ENCODE results near the gene CCDC47. TPM values are rescaled to one million over a fixed set of nuclear protein-coding genes. Genes with fewer than 3 reads are reported as not detected.

CCDC47 gene
- polyA plus RNA-seq, 3 donors: 15.2 to 56.4 (median 43.0) TPM

DNA sequence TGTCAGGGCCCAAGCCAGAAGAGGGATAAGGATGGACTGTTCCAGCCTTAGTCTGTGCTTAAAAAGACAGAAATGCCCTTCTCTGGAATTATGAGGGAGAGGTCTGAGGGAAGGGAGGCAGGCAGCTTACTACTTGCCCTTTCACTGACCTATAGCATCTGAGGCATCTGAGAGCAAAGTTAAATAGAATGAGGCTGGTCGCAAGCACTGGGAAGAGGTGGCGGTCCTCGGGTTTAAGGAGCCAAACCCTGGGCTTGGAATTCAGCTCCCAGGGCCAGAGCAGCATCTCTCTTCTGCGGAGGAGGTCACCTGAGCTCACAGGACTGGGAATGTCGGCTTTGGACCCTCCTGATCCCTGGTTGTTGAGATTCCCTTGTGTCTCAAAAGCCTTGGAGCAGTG is 70.4 kb downstream of the CCDC47 start:
- Histone ChIP-seq H3K36me3 (replicated peaks in 1 of 2; ENCODE audit: control insufficient read depth in 1 of 2, insufficient read depth in 2 of 2, low read length in 2 of 2) (peaks cover 21 to 45% of the 10 kb centered on the region in 2 donors), H4K20me1 (ENCODE audit: insufficient read depth, low read length) (peaks cover 62% of the 10 kb centered on the region), H3K4me1 (ENCODE audit: control insufficient read depth in 1 of 2, insufficient read depth in 2 of 2, low read length in 2 of 2) (peaks cover 38 to 50% of the 10 kb centered on the region in 2 donors), H3K27me3 (ENCODE audit: control insufficient read depth in 2 of 2, insufficient read depth in 2 of 2, low read length in 2 of 2) (no peaks in the 10 kb centered on the region), H3K9me3 (replicated peaks in 1 of 2; ENCODE audit: control insufficient read depth in 1 of 2, insufficient read depth in 1 of 2, low read length in 2 of 2) (no peaks in the 10 kb centered on the region), H3K4me3 (replicated peaks in 1 of 3; ENCODE audit: low read depth in 2 of 3, low read length in 3 of 3) (peak overlapping the region in 1 of 3 experiments; percentile 100), H3K27ac (ENCODE audit: low read depth in 1 of 2, low read length in 2 of 2) (peak overlapping the region in 1 of 2 donors; percentile 95), H3K79me2 (ENCODE audit: insufficient read depth, low read length) (peaks cover 44% of the 10 kb centered on the region), H3K9ac (ENCODE audit: insufficient read depth, low read length, poor library complexity, severe bottlenecking) (peak overlapping the region; percentile 91), H2AFZ (ENCODE audit: insufficient read depth, low read depth, low read length, poor library complexity, severe bottlenecking) (no peak overlapping the region), H3K4me2 (replicated peaks; ENCODE audit: extremely low read depth, low read length, poor library complexity, severe bottlenecking) (peak overlapping the region; percentile 100)
- no peak for DNase-seq
- H3K36me3 Mint-ChIP-seq: peaks cover 33 to 43% of the 10 kb centered on the region in 2 donors
- peaks cover 45% of the 10 kb centered on the region for H3K4me1 Mint-ChIP-seq
- no peaks in the 10 kb centered on the region for H3K27me3 Mint-ChIP-seq (ENCODE audit: low read depth in 3 of 3)
- peak overlapping the region in 1 of 2 donors; percentile 97 for H3K4me3 Mint-ChIP-seq
- intact Hi-C loops (cut with micrococcal nuclease): loop anchor here in 1 of 2 donors (5.0 kb wide), 1 partner anchor 139 kb away; the partner anchor contains the start of gene SMARCD2
- H3K9me3 Mint-ChIP-seq: peaks cover 0 to 2% (median 0%) of the 10 kb centered on the region in 7 donors
- peak overlapping the region in 3 of 7 donors; percentile 97 for H3K27ac Mint-ChIP-seq
- TF ChIP-seq, protein P1, sequence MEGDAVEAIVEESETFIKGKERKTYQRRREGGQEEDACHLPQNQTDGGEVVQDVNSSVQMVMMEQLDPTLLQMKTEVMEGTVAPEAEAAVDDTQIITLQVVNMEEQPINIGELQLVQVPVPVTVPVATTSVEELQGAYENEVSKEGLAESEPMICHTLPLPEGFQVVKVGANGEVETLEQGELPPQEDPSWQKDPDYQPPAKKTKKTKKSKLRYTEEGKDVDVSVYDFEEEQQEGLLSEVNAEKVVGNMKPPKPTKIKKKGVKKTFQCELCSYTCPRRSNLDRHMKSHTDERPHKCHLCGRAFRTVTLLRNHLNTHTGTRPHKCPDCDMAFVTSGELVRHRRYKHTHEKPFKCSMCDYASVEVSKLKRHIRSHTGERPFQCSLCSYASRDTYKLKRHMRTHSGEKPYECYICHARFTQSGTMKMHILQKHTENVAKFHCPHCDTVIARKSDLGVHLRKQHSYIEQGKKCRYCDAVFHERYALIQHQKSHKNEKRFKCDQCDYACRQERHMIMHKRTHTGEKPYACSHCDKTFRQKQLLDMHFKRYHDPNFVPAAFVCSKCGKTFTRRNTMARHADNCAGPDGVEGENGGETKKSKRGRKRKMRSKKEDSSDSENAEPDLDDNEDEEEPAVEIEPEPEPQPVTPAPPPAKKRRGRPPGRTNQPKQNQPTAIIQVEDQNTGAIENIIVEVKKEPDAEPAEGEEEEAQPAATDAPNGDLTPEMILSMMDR (IDR thresholded peaks at IDR 0.05): no peak
- WGBS (ENCODE audit: insufficient coverage): 98% methylated on average over 5 of the region's 5 CpGs

DNA sequence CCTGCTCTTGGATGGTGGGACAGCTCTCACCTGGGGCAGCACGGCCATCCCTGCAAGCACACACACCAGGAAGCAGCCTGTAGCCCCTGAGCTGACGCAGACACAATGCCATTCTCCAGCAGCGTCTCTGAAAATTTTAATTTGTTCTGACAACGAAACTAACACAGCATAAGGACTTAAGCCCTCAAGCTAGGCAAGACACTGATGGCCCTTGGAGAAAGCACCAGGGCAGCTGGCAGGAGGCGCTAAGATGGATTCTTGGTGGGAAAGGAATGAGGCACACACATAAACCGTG is 70.7 kb downstream of the CCDC47 start:
- Histone ChIP-seq H3K79me2 (ENCODE audit: insufficient read depth, low read length) (peaks cover 47% of the 10 kb centered on the region), H3K4me1 (ENCODE audit: control insufficient read depth in 1 of 2, insufficient read depth in 2 of 2, low read length in 2 of 2) (peaks cover 42 to 54% of the 10 kb centered on the region in 2 donors), H4K20me1 (ENCODE audit: insufficient read depth, low read length) (peaks cover 65% of the 10 kb centered on the region), H3K36me3 (replicated peaks in 1 of 2; ENCODE audit: control insufficient read depth in 1 of 2, insufficient read depth in 2 of 2, low read length in 2 of 2) (peaks cover 21 to 47% of the 10 kb centered on the region in 2 donors), H3K4me3 (replicated peaks in 1 of 3; ENCODE audit: low read depth in 2 of 3, low read length in 3 of 3) (peak overlapping the region in 2 of 3 experiments; percentile 50 to 100), H3K4me2 (replicated peaks; ENCODE audit: extremely low read depth, low read length, poor library complexity, severe bottlenecking) (peak overlapping the region; percentile 100), H3K27me3 (ENCODE audit: control insufficient read depth in 2 of 2, insufficient read depth in 2 of 2, low read length in 2 of 2) (no peaks in the 10 kb centered on the region), H2AFZ (ENCODE audit: insufficient read depth, low read depth, low read length, poor library complexity, severe bottlenecking) (peak overlapping the region; percentile 71), H3K9ac (ENCODE audit: insufficient read depth, low read length, poor library complexity, severe bottlenecking) (peak overlapping the region; percentile 91), H3K9me3 (replicated peaks in 1 of 2; ENCODE audit: control insufficient read depth in 1 of 2, insufficient read depth in 1 of 2, low read length in 2 of 2) (no peaks in the 10 kb centered on the region), H3K27ac (ENCODE audit: low read depth in 1 of 2, low read length in 2 of 2) (peak overlapping the region; percentile 88 to 95)
- peaks cover 49% of the 10 kb centered on the region for H3K4me1 Mint-ChIP-seq
- WGBS (ENCODE audit: insufficient coverage): 84% methylated on average over 5 of the region's 6 CpGs
- H3K36me3 Mint-ChIP-seq: peaks cover 33 to 45% of the 10 kb centered on the region in 2 donors
- H3K9me3 Mint-ChIP-seq: peaks cover 0 to 2% (median 0%) of the 10 kb centered on the region in 7 donors
- no peak for DNase-seq
- H3K27ac Mint-ChIP-seq: peak overlapping the region; percentile 97 to 99 (median 98)
- TF ChIP-seq, protein P1 (IDR thresholded peaks at IDR 0.05): no peak
- H3K27me3 Mint-ChIP-seq (ENCODE audit: low read depth in 3 of 3): no peaks in the 10 kb centered on the region
- intact Hi-C loops (cut with micrococcal nuclease): loop anchor here in 1 of 2 donors (5.0 kb wide), 1 partner anchor 140 kb away; the partner anchor contains the start of gene SMARCD2
- H3K4me3 Mint-ChIP-seq: peak overlapping the region; percentile 86 to 97
